ENCODE results near the gene KXD1. TPM values are rescaled to one million over a fixed set of nuclear protein-coding genes. Genes with fewer than 3 reads are reported as not detected.

The KXD1 gene
- total RNA-seq, 1 donor from 2014 or later, result 77.7 TPM

- DNase-seq (ENCODE audit: low spot score, unreplicated experiment), result no peak
- Mint-ChIP-seq H3K9me3 (ENCODE audit: low read depth) (no peaks in the 10 kb centered on the region), H3K4me3 (ENCODE audit: low read depth) (no peak overlapping the region), H3K27ac (no peak overlapping the region), H3K4me1 (ENCODE audit: low read depth) (peaks cover 13% of the 10 kb centered on the region), H3K36me3 (ENCODE audit: insufficient read depth) (no peaks in the 10 kb centered on the region), H3K27me3 (peaks cover 67% of the 10 kb centered on the region)
- no peak for TF ChIP-seq CTCF (IDR thresholded peaks at IDR 0.05; ENCODE audit: unreplicated experiment)
These were observed 47.1 kb downstream of the KXD1 start for GRCh38 chr19:18604820-18605159.

- TF ChIP-seq CTCF (IDR thresholded peaks at IDR 0.05; ENCODE audit: unreplicated experiment), result no peak
- Mint-ChIP-seq H3K27ac (no peak overlapping the region), H3K9me3 (ENCODE audit: low read depth) (no peaks in the 10 kb centered on the region), H3K36me3 (ENCODE audit: insufficient read depth) (no peaks in the 10 kb centered on the region), H3K27me3 (peaks cover 64% of the 10 kb centered on the region), H3K4me1 (ENCODE audit: low read depth) (peaks cover 16% of the 10 kb centered on the region), H3K4me3 (ENCODE audit: low read depth) (no peak overlapping the region)
- DNase-seq (ENCODE audit: low spot score, unreplicated experiment), result no peak
These were observed 47.5 kb downstream of the KXD1 start for GRCh38 chr19:18605196-18605545.

- no peak for DNase-seq (ENCODE audit: low spot score, unreplicated experiment)
- Mint-ChIP-seq H3K27me3 (peaks cover 64% of the 10 kb centered on the region), H3K9me3 (ENCODE audit: low read depth) (no peaks in the 10 kb centered on the region), H3K4me3 (ENCODE audit: low read depth) (no peak overlapping the region), H3K27ac (no peak overlapping the region), H3K36me3 (ENCODE audit: insufficient read depth) (no peaks in the 10 kb centered on the region), H3K4me1 (ENCODE audit: low read depth) (peaks cover 18% of the 10 kb centered on the region)
- no peak for TF ChIP-seq CTCF (IDR thresholded peaks at IDR 0.05; ENCODE audit: unreplicated experiment)
These were observed 48.0 kb downstream of the KXD1 start for GRCh38 chr19:18605546-18606280.

GRCh38 chr19:18606281-18607225 is 48.9 kb downstream of the KXD1 start, which contains the start of gene CRLF1:
TSS of gene CRLF1 (minus strand) at chr19:18606799. CDS start at chr19:18606656, 143 bp downstream.
- DNase-seq (ENCODE audit: low spot score, unreplicated experiment), result no peak
- H3K27me3 Mint-ChIP-seq, result peaks cover 65% of the 10 kb centered on the region
- H3K27ac Mint-ChIP-seq, result no peak within 1 kb of the TSS
- H3K4me3 Mint-ChIP-seq (ENCODE audit: low read depth), result no peak within 1 kb of the TSS
- H3K9me3 Mint-ChIP-seq (ENCODE audit: low read depth), result no peaks in the 10 kb centered on the region
- peaks cover 22% of the 10 kb centered on the region for H3K4me1 Mint-ChIP-seq (ENCODE audit: low read depth)
- H3K36me3 Mint-ChIP-seq (ENCODE audit: insufficient read depth), result no peaks in the 10 kb centered on the region
- no peak for TF ChIP-seq CTCF (IDR thresholded peaks at IDR 0.05; ENCODE audit: unreplicated experiment)

GRCh38 chr19:18607226-18608101 is 49.8 kb downstream of the KXD1 start:
- no peak for TF ChIP-seq CTCF (IDR thresholded peaks at IDR 0.05; ENCODE audit: unreplicated experiment)
- no peak overlapping the region for H3K4me3 Mint-ChIP-seq (ENCODE audit: low read depth)
- no peaks in the 10 kb centered on the region for H3K9me3 Mint-ChIP-seq (ENCODE audit: low read depth)
- no peak overlapping the region for H3K27ac Mint-ChIP-seq
- H3K27me3 Mint-ChIP-seq, result peaks cover 64% of the 10 kb centered on the region
- DNase-seq (ENCODE audit: low spot score, unreplicated experiment), result no peak
- no peaks in the 10 kb centered on the region for H3K36me3 Mint-ChIP-seq (ENCODE audit: insufficient read depth)
- peaks cover 25% of the 10 kb centered on the region for H3K4me1 Mint-ChIP-seq (ENCODE audit: low read depth)

Data from progenitor cell of endocrine pancreas (in vitro differentiated cells).